Nephron progenitor cell (in vitro differentiated cells): ENCODE data around the gene OLFM1.

Experiments
- DNase-seq: peaks from one replicate; pipeline ENCODE4 v3.0.0; 2021
- H3K27ac Mint-ChIP-seq: 2 replicates; pipeline ENCODE4 v1.8.0; 2021; ENCODE audit warnings: mild to moderate bottlenecking, moderate library complexity, mixed read lengths
- H3K27me3 Mint-ChIP-seq: 2 replicates; pipeline ENCODE4 v1.8.0; 2021; ENCODE audit warnings: mild to moderate bottlenecking, low read depth, mixed read lengths; ENCODE audit not compliant: poor library complexity
- H3K36me3 Mint-ChIP-seq: 2 replicates; pipeline ENCODE4 v1.8.0; 2021; ENCODE audit warnings: low read depth, mixed read lengths
- H3K4me1 Mint-ChIP-seq: 2 replicates; pipeline ENCODE4 v1.8.0; 2021; ENCODE audit warnings: mixed read lengths
- H3K4me3 Mint-ChIP-seq: 2 replicates; pipeline ENCODE4 v1.8.0; 2021; ENCODE audit warnings: mild to moderate bottlenecking, moderate library complexity, mixed read lengths
- H3K9me3 Mint-ChIP-seq: 2 replicates; pipeline ENCODE4 v1.8.0; 2021; ENCODE audit warnings: mild to moderate bottlenecking, moderate library complexity, mixed read lengths
- TF ChIP-seq, protein P1 (sequence below): fragments of 200-600 bp; sonication (generic); IDR thresholded peaks from 2 replicates; pipeline ENCODE4 v1.5.0; 2021; ENCODE audit warnings: antibody characterized with exemption

Gene OLFM1

DNA sequence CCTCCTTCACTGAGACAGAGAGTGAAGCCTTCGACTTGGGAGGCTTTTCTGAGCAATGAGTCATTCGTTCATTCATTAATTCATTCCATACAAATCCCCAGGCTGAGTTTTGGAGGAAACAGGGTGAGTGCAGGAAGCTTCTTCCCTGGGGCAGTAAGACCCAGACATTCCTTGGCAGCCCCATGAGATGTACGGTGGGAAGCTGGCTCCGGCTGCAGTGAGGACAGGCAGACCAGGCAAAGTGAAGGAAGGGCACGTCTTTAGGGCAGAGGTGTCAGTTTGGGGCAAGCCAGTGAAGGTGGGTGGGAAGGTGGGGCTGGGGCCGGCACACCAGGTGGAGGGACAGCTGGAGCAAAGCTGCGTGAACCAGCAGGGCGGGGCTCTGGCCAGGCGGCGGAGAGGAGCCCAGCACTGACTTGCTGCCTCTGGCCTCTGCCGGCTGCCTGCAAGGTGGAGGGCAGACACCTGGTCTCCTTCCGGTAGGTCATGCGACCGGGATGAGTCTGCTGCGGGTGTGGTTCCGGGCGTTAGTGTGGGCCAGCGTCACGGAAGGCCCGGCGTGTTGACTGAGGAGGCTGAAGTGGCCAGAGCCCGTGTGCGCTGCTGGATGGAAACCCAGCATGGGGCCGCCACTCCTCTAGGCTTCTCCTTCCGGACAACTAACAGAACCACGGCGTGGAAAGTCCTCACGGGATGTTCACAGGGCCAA, 16.6 kb downstream of the OLFM1 start:
- Mint-ChIP-seq H3K4me1 (peaks cover 75% of the 10 kb centered on the region), H3K27ac (no peak overlapping the region), H3K4me3 (no peak overlapping the region), H3K36me3 (no peaks in the 10 kb centered on the region), H3K9me3 (no peaks in the 10 kb centered on the region), H3K27me3 (peaks cover 6% of the 10 kb centered on the region)
- TF ChIP-seq, protein P1, sequence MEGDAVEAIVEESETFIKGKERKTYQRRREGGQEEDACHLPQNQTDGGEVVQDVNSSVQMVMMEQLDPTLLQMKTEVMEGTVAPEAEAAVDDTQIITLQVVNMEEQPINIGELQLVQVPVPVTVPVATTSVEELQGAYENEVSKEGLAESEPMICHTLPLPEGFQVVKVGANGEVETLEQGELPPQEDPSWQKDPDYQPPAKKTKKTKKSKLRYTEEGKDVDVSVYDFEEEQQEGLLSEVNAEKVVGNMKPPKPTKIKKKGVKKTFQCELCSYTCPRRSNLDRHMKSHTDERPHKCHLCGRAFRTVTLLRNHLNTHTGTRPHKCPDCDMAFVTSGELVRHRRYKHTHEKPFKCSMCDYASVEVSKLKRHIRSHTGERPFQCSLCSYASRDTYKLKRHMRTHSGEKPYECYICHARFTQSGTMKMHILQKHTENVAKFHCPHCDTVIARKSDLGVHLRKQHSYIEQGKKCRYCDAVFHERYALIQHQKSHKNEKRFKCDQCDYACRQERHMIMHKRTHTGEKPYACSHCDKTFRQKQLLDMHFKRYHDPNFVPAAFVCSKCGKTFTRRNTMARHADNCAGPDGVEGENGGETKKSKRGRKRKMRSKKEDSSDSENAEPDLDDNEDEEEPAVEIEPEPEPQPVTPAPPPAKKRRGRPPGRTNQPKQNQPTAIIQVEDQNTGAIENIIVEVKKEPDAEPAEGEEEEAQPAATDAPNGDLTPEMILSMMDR = no peak
- DNase-seq = no peak

DNA sequence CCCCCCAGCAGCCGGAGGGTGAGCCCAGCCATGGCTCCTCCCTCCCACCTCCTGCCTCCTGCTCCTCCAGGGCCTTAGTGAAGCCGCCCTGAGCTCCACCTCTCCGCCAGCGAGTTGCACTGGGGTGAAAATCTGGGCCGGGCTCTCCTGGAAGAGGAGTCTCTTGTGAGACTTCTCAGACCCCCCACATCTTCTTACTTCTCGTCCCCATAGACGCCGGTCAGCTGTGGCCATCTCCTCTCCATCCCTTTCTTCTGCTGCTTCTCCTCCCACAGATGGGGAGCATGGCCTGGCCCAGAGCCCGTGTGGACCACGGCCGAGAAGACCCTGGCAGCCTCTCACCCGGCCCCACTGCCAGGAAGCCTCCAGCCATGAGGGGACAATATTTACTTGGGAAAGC, 17.3 kb downstream of the OLFM1 start:
- no peak overlapping the region for H3K27ac Mint-ChIP-seq
- no peaks in the 10 kb centered on the region for H3K9me3 Mint-ChIP-seq
- DNase-seq = no peak
- H3K36me3 Mint-ChIP-seq = no peaks in the 10 kb centered on the region
- TF ChIP-seq, protein P1 = no peak
- no peak overlapping the region for H3K4me3 Mint-ChIP-seq
- H3K27me3 Mint-ChIP-seq = peaks cover 6% of the 10 kb centered on the region
- H3K4me1 Mint-ChIP-seq = peaks cover 75% of the 10 kb centered on the region

DNA sequence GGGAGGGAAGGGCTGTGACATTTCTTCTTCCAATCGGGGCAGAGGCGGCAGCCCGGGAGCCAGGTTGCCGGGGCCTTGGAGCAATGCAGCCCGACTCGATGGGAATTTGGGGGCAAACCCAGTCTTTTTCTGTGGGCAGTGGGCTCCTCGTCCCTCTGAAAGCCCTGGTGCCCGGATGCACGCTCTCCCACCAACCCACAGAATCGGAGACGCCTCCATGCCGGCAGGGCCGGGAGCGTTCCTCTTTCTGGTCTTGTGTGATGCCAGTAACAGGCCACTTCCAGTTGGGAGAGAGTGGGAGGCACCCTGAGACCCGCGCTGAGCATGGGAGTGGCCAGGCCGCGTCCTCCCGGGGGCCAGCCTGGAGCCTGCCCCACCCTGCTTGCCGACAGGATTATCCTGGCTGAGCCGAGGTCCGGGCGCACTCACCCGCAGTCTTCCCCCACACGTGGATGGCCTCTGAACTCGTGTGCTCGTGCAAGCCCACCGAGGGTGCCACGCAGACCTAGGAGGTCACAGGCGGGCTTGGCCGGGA, 17.8 kb downstream of the OLFM1 start:
- TF ChIP-seq, protein P1 = no peak
- Mint-ChIP-seq H3K36me3 (no peaks in the 10 kb centered on the region), H3K27me3 (peaks cover 6% of the 10 kb centered on the region), H3K27ac (no peak overlapping the region), H3K4me3 (no peak overlapping the region), H3K4me1 (peaks cover 75% of the 10 kb centered on the region), H3K9me3 (no peaks in the 10 kb centered on the region)
- no peak for DNase-seq

DNA sequence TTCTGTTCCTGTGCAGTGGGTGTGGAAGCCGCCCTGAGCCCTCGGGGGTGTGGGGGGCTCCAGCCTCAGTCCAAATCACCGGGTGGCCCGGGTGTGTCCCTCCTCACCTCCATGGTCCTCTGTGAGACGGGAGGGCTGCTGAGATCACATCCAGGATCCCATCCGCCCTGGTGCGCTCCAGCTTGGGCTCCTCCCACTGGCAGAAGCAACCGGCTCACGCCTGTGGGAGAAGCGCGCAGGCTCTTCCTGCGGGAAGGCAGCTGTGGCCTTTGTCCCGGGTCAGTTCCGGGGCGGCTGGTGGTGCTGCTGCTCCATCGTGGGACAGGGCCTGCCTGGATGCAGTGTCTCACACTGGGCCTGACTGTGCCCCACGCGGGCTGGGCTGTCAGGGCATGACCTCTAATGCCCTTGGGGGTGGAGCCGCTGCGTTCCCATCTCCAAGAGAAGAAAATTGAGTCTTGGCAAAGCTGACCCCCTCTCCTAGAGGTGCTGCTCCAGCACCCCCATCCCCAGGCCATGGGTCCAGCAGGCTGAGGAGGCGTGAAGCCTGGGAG, 18.5 kb downstream of the OLFM1 start:
- no peak overlapping the region for H3K4me3 Mint-ChIP-seq
- H3K4me1 Mint-ChIP-seq = peaks cover 75% of the 10 kb centered on the region
- no peaks in the 10 kb centered on the region for H3K9me3 Mint-ChIP-seq
- TF ChIP-seq, protein P1 = no peak
- no peaks in the 10 kb centered on the region for H3K36me3 Mint-ChIP-seq
- peaks cover 6% of the 10 kb centered on the region for H3K27me3 Mint-ChIP-seq
- no peak overlapping the region for H3K27ac Mint-ChIP-seq
- DNase-seq = no peak

DNA sequence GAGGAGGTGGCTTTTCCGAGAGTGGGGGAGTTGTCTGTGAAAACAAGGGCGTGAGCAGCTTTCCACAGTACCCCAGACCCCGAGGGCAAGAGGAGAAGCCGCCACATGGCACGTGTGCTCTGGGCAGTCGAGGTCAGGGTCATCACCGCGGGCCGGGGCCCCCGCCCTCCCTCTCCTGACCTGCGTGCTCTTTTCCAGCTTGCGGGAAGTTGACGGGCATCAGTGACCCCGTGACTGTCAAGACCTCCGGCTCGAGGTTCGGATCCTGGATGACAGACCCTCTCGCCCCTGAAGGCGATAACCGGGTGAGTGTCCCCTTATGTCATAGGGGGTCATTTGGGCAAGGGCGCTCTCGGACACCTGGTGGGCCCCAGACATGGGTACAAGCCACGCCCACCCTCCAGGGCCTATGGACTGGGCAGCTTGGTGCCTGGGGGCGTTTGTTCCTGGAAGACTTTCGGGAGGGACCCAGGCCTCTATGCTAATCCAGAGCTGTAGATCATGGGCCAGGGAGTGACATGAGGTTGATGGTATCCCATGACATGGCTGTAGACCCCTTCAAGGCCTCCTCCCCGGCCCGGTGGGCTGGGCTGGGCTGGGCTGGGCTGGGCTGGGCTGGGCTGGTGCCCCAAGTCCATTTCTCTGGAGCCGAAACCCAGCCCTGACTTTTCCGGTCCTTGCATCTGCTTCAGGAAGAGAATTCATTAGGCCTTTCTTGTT, 19.2 kb downstream of the OLFM1 start:
- Mint-ChIP-seq H3K4me3 (no peak overlapping the region), H3K27me3 (peaks cover 3% of the 10 kb centered on the region), H3K27ac (peak overlapping the region; percentile 59), H3K4me1 (peaks cover 77% of the 10 kb centered on the region), H3K9me3 (no peaks in the 10 kb centered on the region), H3K36me3 (no peaks in the 10 kb centered on the region)
- TF ChIP-seq, protein P1 = no peak
- no peak for DNase-seq
